K562 (cell line): Measurements from ENCODE around the gene SHISA4. TPM values are rescaled to one million over a fixed set of nuclear protein-coding genes. Genes with fewer than 3 reads are reported as not detected.

Source experiments
- ATAC-seq: fragments of 200-7000 bp; cut with Tn5 transposase; 3 replicates; pipeline ENCODE4 v1.9.1; 2020; ENCODE audit warnings: moderate library complexity
- BruUV-seq: library from RNA; stranded (reverse); fragments of 400-500 nt; replicated peaks from 2 replicates; lab custom pipeline; 2021; lab: Mats Ljungman, UMichigan
- CTCF ChIA-PET: fragments of 300-600 bp; formaldehyde crosslinking; extraction: SDS; loops from one replicate; lab custom pipeline; 2021; ENCODE audit warnings: low intra/inter-chr PET ratio; lab: Yijun Ruan, JAX
- POLR2A ChIA-PET: fragments of 300-600, 350-650 bp; sonication (Branson Sonifier 250); formaldehyde crosslinking; extraction: SDS; loops from one replicate; lab custom pipeline; 2021; ENCODE audit warnings: antibody characterized with exemption, inconsistent platforms; lab: Yijun Ruan, JAX
- DNase-seq, 4 experiments: peaks; one replicate each; pipeline versions ENCODE4 v3.0.0 to v3.0.0-alpha.2; 2011 to 2018; ENCODE audit warnings: low spot score in 3 of 4, mixed read lengths in 3 of 4; ENCODE audit errors: extremely low read depth in 1 of 4
- FAIRE-seq: peaks from 2 replicates; lab custom pipeline; 2011; peaks lifted over from hg19 to GRCh38; lab: Jason Lieb, UNC
- H2AFZ ChIP-seq: 2 replicates; pipeline ENCODE4 v1.6.0; 2011; ENCODE audit warnings: low read depth, low read length, control low read depth, inconsistent platforms
- H3K27ac ChIP-seq: fragments of 200-600 bp; 3 replicates; pipeline ENCODE4 v1.8.0; 2011; ENCODE audit warnings: low read depth, mild to moderate bottlenecking, control low read depth, inconsistent platforms, low read length, moderate library complexity, mixed read lengths; ENCODE audit errors: extremely low read depth
- H3K27me3 ChIP-seq, 2 experiments: fragments of 300-600 bp in 1 of 2; 2 replicates in 1 of 2; 3 replicates in 1 of 2; pipeline versions ENCODE4 v1.6.0 to v1.8.0; 2011; ENCODE audit warnings: inconsistent platforms in 2 of 2, low read length in 2 of 2, mild to moderate bottlenecking in 1 of 2, mixed read lengths in 1 of 2, moderate library complexity in 1 of 2; ENCODE audit not compliant: control insufficient read depth in 2 of 2, insufficient read depth in 2 of 2
- H3K36me3 ChIP-seq: fragments of 300-600 bp; 3 replicates; pipeline ENCODE4 v1.8.0; 2011; ENCODE audit warnings: mild to moderate bottlenecking, low read length, inconsistent platforms; ENCODE audit not compliant: control insufficient read depth, insufficient read depth
- H3K4me1 ChIP-seq, 2 experiments: fragments of 200-600 bp in 1 of 2; replicated peaks in 1 of 2; 2 replicates in 1 of 2; 3 replicates in 1 of 2; pipeline versions ENCODE4 v1.5.1 to v1.8.0; 2011; ENCODE audit warnings: inconsistent platforms in 2 of 2, low read length in 2 of 2, mild to moderate bottlenecking in 1 of 2, mixed read lengths in 1 of 2, moderate library complexity in 1 of 2; ENCODE audit not compliant: control insufficient read depth in 2 of 2, insufficient read depth in 2 of 2
- H3K4me2 ChIP-seq: 2 replicates; pipeline ENCODE4 v1.6.1; 2011; ENCODE audit warnings: low read length, control low read depth, inconsistent platforms, mixed read lengths; ENCODE audit not compliant: insufficient read depth
- H3K4me3 ChIP-seq: fragments of 200-600 bp; sonication (generic), shearing (Covaris generic); 2 replicates; pipeline ENCODE4 v1.5.1; 2016; ENCODE audit warnings: control low read depth, inconsistent platforms
- H3K79me2 ChIP-seq: fragments of 200-600 bp; 3 replicates; pipeline ENCODE4 v1.8.0; 2011; ENCODE audit warnings: low read length, inconsistent platforms; ENCODE audit not compliant: control insufficient read depth, insufficient read depth
- H3K9ac ChIP-seq, 2 experiments: 2 replicates each; pipeline versions ENCODE4 v1.6.0 to v1.6.1; 2011; ENCODE audit warnings: low read depth in 2 of 2, low read length in 2 of 2, control low read depth in 1 of 2, inconsistent platforms in 1 of 2, mild to moderate bottlenecking in 1 of 2, mixed read lengths in 1 of 2; ENCODE audit not compliant: insufficient read depth in 1 of 2
- H3K9me1 ChIP-seq: one replicate; pipeline ENCODE4 v1.6.0; 2011; ENCODE audit warnings: inconsistent platforms, mild to moderate bottlenecking, low read length, moderate library complexity; ENCODE audit not compliant: control insufficient read depth, insufficient read depth
- H3K9me3 ChIP-seq: replicated peaks from 2 replicates; pipeline ENCODE4 v1.5.1; 2011; ENCODE audit warnings: low read depth, low read length, inconsistent platforms; ENCODE audit not compliant: control insufficient read depth, insufficient read depth
- H4K20me1 ChIP-seq: replicated peaks from 2 replicates; pipeline ENCODE4 v1.6.1; 2011; ENCODE audit warnings: low read length, inconsistent platforms, mixed read lengths; ENCODE audit not compliant: control insufficient read depth, insufficient read depth
- RAD21 ChIP-seq, 2 experiments: fragments of 250-450 bp in 1 of 2; fragments of 450-650 bp in 1 of 2; sonication (Bioruptor Pico) in 1 of 2; formaldehyde crosslinking in 1 of 2; IDR thresholded peaks in 1 of 2; conservative IDR thresholded peaks in 1 of 2; 2 replicates each; pipeline versions ENCODE4 v1.4.0 to v1.8.0; 2020 to 2022; ENCODE audit warnings: mild to moderate bottlenecking in 2 of 2, moderate library complexity in 1 of 2
- SIX5 ChIP-seq, 2 experiments: IDR thresholded peaks; 2 replicates each; pipeline ENCODE4 v1.6.1; 2011; ENCODE audit warnings: low read length in 2 of 2, borderline replicate concordance in 1 of 2, low read depth in 1 of 2, mild to moderate bottlenecking in 1 of 2, moderate library complexity in 1 of 2; ENCODE audit not compliant: insufficient read depth in 1 of 2
- THAP7 ChIP-seq: fragments of 250-450 bp; sonication (Bioruptor Pico); IDR thresholded peaks from 2 replicates; pipeline ENCODE4 v1.5.0; 2021
- USF1 ChIP-seq: sonication (generic); formaldehyde crosslinking; IDR thresholded peaks from 2 replicates; pipeline ENCODE4 v1.9.0; 2022; ENCODE audit warnings: mild to moderate bottlenecking, missing genetic modification reagents
- WGBS: fragments of 100-300 bp; shearing (Covaris generic); methylation state at CpG from one replicate; pipeline ENCODE4 v1.1.6; 2016; ENCODE audit warnings: low coverage, mixed read lengths; ENCODE audit not compliant: insufficient coverage; ENCODE audit errors: missing lambda C conversion rate; 5-methylcytosine and 5-hydroxymethylcytosine counted together
- in situ Hi-C: fragments of 300-500 bp; cut with MboI; formaldehyde crosslinking; loops from 4 replicates; pipeline ENCODE4 v1.15.0; 2018; ENCODE audit warnings: inconsistent platforms, mixed read lengths
- intact Hi-C: fragments of 100-400 bp; cut with micrococcal nuclease; formaldehyde crosslinking; loops from 2 replicates; pipeline ENCODE4 v1.14.2; 2022
- polyA plus RNA-seq, 8 experiments: library from polyadenylated mRNA; depleted of rRNA in 4 of 8; stranded (reverse) in 5 of 8; unstranded in 3 of 8; fragments of >200 nt; fragmentation: Nextera tagmentation in 2 of 8; fragmentation: Illumina TruSeq in 1 of 8; extraction: Ambion mirVana in 2 of 8; extraction: Trizol in 1 of 8; gene quantifications; 2 replicates each; pipeline versions ENCODE4 v1.2.1 to v1.2.3, GENCODE V29; 2011 to 2014; ENCODE audit warnings: inconsistent platforms in 1 of 8, missing spikeins in 1 of 8
- total RNA-seq, 7 experiments: library from RNA; depleted of rRNA in 6 of 7; stranded (reverse); fragments of >200 nt in 6 of 7; fragmentation: Illumina TruSeq in 2 of 7; extraction: Trizol in 2 of 7; gene quantifications; 2 replicates each; pipeline versions ENCODE4 v1.2.1 to v1.2.3, GENCODE V29; 2011 to 2021; ENCODE audit warnings: low replicate concordance in 1 of 7
- TF ChIP-seq, protein P1 (sequence below), 3 experiments: IDR thresholded peaks in 2 of 3; conservative IDR thresholded peaks in 1 of 3; 2 replicates each; pipeline ENCODE4 v1.5.1; 2011 to 2012; ENCODE audit warnings: low read length in 3 of 3, mild to moderate bottlenecking in 3 of 3, control low read depth in 2 of 3, improper control_type of control experiment in 1 of 3, inconsistent platforms in 1 of 3, low read depth in 1 of 3, mixed read lengths in 1 of 3, moderate library complexity in 1 of 3; ENCODE audit not compliant: insufficient read depth in 2 of 3

Gene SHISA4
- total and polyA plus RNA-seq, 9 of the 15 experiments (the other 6 are each of a cell fraction or from before 2014, with no cell fraction given), result 0.15 to 0.95 (median 0.68) TPM; not detected in 2

- Histone ChIP-seq H3K79me2 (no peaks in the 10 kb centered on the region), H3K27ac (no peak overlapping the region), H3K9ac (peak overlapping the region in 1 of 2 experiments; percentile 8; a peak in 2 of 4 replicates), H3K4me3 (no peak overlapping the region), H4K20me1 (no peaks in the 10 kb centered on the region; the same call in 1 of the 2 replicates), H3K36me3 (no peaks in the 10 kb centered on the region), H3K9me3 (no peaks in the 10 kb centered on the region), H3K4me1 (peaks cover 3 to 8% of the 10 kb centered on the region in 2 experiments; a peak in 2 of 5 replicates), H3K9me1 (no peaks in the 10 kb centered on the region), H3K27me3 (peaks cover 0 to 21% of the 10 kb centered on the region in 2 experiments; a peak in 3 of 5 replicates), H2AFZ (no peak overlapping the region), H3K4me2 (no peak overlapping the region)
- TF ChIP-seq RAD21 (CRISPR knock-in tag; conservative IDR thresholded peaks at IDR 0.05 in 1 of 2, IDR thresholded peaks at IDR 0.05 in 1 of 2) (peak in 1 of 2 experiments; percentile 36; a peak in 2 of 4 replicates), THAP7 (CRISPR knock-in tag) (no peak), USF1 (CRISPR knock-in tag) (0 out of 2 replicates have a peak, but pooled peaks have one; percentile 7), SIX5 (IDR thresholded peaks at IDR 0.05; ENCODE audit: borderline replicate concordance in 1 of 2, insufficient read depth in 1 of 2, low read depth in 1 of 2, low read length in 2 of 2) (no peak)
- TF ChIP-seq, protein P1, sequence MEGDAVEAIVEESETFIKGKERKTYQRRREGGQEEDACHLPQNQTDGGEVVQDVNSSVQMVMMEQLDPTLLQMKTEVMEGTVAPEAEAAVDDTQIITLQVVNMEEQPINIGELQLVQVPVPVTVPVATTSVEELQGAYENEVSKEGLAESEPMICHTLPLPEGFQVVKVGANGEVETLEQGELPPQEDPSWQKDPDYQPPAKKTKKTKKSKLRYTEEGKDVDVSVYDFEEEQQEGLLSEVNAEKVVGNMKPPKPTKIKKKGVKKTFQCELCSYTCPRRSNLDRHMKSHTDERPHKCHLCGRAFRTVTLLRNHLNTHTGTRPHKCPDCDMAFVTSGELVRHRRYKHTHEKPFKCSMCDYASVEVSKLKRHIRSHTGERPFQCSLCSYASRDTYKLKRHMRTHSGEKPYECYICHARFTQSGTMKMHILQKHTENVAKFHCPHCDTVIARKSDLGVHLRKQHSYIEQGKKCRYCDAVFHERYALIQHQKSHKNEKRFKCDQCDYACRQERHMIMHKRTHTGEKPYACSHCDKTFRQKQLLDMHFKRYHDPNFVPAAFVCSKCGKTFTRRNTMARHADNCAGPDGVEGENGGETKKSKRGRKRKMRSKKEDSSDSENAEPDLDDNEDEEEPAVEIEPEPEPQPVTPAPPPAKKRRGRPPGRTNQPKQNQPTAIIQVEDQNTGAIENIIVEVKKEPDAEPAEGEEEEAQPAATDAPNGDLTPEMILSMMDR (IDR thresholded peaks at IDR 0.05 in 2 of 3, conservative IDR thresholded peaks at IDR 0.05 in 1 of 3; ENCODE audit: insufficient read depth in 2 of 3, low read depth in 1 of 3, low read length in 3 of 3), result peak in 2 of 3 experiments; percentile 26 to 45; a peak in 3 of 6 replicates
- ChIA-PET POLR2A (interaction anchor here (0.7 to 3.0 kb wide), 4 partner anchors 9 to 65 kb away, joined by 3 to 12 read pairs (median 6); no protein-coding TSS in a partner anchor), CTCF (interaction anchor here (1.3 to 5.3 kb wide), 3 partner anchors 75 to 222 kb away, joined by 6 to 117 read pairs (median 26); no protein-coding TSS in a partner anchor)
- intact Hi-C loops (loop anchor here (1.0 to 2.0 kb wide), 4 partner anchors 48 to 238 kb away; no protein-coding TSS in a partner anchor), in situ Hi-C loops (no loop called here)
- no peak for DNase-seq
- 58% methylated on average over 2 of the region's 2 CpGs for WGBS
- ATAC-seq, result no peak
- FAIRE-seq, result no peak
- BruUV-seq, result no TSS peak
Measured at GRCh38 chr1:201896951-201897391, 8.3 kb downstream of the SHISA4 start.
